Left lung (tissue), 10 donors: ENCODE measurements around the gene ZMPSTE24. TPM values are rescaled to one million over a fixed set of nuclear protein-coding genes. Genes with fewer than 3 reads are reported as not detected.

Experiments
- ATAC-seq: fragments of 200-7000 bp; cut with Tn5 transposase; one replicate; pipeline ENCODE4 v1.9.1; 2020; ENCODE audit warnings: moderate library complexity
- DNase-seq, 4 donors: peaks; one replicate each; pipeline ENCODE4 v3.0.0-alpha.2; 2013 to 2020
- H3K27ac ChIP-seq, 2 donors: fragments of 200-600 bp; sonication (generic) in 1 of 2; one replicate each; pipeline versions ENCODE4 v1.5.0 to v1.8.0; 2020 to 2021
- H3K27me3 ChIP-seq, 2 donors: fragments of 200-600 bp; sonication (generic) in 1 of 2; one replicate each; pipeline versions ENCODE4 v1.5.0 to v1.8.0; 2020 to 2021
- H3K36me3 ChIP-seq, 2 donors: fragments of 200-600 bp; sonication (generic) in 1 of 2; one replicate each; pipeline versions ENCODE4 v1.5.0 to v1.8.0; 2020 to 2021
- H3K4me1 ChIP-seq, 2 donors: fragments of 200-600 bp; one replicate each; pipeline ENCODE4 v1.8.0; 2021
- H3K4me3 ChIP-seq, 2 donors: fragments of 200-600 bp; sonication (generic) in 1 of 2; one replicate each; pipeline versions ENCODE4 v1.5.0 to v1.8.0; 2020 to 2021; ENCODE audit warnings: mild to moderate bottlenecking in 1 of 2
- H3K9me3 ChIP-seq, 2 donors: fragments of 200-600 bp; sonication (generic) in 1 of 2; one replicate each; pipeline versions ENCODE4 v1.5.0 to v1.8.0; 2020 to 2021
- intact Hi-C, 2 donors: fragments of 100-400 bp; cut with DNase I; formaldehyde crosslinking; loops; one replicate each; pipeline versions ENCODE4 v1.11.2 to v1.14.2; 2022
- polyA plus RNA-seq, 6 donors: library from polyadenylated mRNA; unstranded; fragments of 120-200 nt; gene quantifications; one replicate each; pipeline ENCODE4 v1.2.1, GENCODE V29; 2013; ENCODE audit not compliant: insufficient read length in 6 of 6
- total RNA-seq, 2 donors: library from RNA; stranded (reverse); fragmentation: NEBNext Ultra II Directional; extraction: Animal tissue kit (Norgen Biotek cat#: 25700); gene quantifications; one replicate each; pipeline ENCODE4 v1.2.1, GENCODE V29; 2021
- TF ChIP-seq, protein P1 (sequence below), 2 donors: fragments of 200-600 bp; sonication (generic) in 1 of 2; IDR thresholded peaks; one replicate each; pipeline versions ENCODE4 v1.5.0 to v1.8.0; 2021; ENCODE audit warnings: antibody characterized with exemption in 2 of 2
- donor health status: DM: no; HTN: yes; CAD: no.
- donor health status: DM: no; HTN: no; CAD: no.

Gene ZMPSTE24
- total and polyA plus RNA-seq, 8 donors, result 38.7 to 57.2 (median 46.1) TPM

DNA sequence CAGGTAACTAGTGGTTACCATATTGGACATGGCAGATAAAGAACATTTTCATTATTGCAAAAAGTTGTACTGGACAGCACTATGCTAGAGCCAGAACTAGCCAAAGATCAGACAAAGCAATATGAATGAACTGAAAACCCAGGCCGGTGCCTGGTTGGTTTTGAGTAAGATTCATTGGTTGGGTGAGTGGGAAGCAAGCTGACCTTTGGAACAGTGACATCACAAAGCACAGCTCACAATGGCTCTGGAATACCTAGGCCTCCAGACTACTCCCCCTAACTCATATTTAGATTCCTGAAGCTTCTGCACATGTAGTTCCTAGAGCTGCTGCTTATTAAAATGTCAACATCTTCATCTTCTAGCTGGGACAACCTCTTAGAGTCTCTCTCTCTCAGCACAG lies 10.4 kb upstream of the ZMPSTE24 start, which contains the start of gene TMCO2:
TMCO2 (plus strand) TSS at position 283 of the 400 bp plus-strand sequence; CDS start at position 340, 57 bp downstream.
- no peaks in the 10 kb centered on the region for H3K9me3 ChIP-seq
- no peak within 1 kb of the TSS for H3K4me3 ChIP-seq
- H3K36me3 ChIP-seq, result no peaks in the 10 kb centered on the region
- ATAC-seq (no peak), DNase-seq (no peak)
- H3K27ac ChIP-seq, result no peak within 1 kb of the TSS
- TF ChIP-seq, protein P1, sequence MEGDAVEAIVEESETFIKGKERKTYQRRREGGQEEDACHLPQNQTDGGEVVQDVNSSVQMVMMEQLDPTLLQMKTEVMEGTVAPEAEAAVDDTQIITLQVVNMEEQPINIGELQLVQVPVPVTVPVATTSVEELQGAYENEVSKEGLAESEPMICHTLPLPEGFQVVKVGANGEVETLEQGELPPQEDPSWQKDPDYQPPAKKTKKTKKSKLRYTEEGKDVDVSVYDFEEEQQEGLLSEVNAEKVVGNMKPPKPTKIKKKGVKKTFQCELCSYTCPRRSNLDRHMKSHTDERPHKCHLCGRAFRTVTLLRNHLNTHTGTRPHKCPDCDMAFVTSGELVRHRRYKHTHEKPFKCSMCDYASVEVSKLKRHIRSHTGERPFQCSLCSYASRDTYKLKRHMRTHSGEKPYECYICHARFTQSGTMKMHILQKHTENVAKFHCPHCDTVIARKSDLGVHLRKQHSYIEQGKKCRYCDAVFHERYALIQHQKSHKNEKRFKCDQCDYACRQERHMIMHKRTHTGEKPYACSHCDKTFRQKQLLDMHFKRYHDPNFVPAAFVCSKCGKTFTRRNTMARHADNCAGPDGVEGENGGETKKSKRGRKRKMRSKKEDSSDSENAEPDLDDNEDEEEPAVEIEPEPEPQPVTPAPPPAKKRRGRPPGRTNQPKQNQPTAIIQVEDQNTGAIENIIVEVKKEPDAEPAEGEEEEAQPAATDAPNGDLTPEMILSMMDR (IDR thresholded peaks at IDR 0.05), result no peak
- intact Hi-C loops, result no loop called here
- H3K27me3 ChIP-seq, result no peaks in the 10 kb centered on the region
- H3K4me1 ChIP-seq, result no peaks in the 10 kb centered on the region

DNA sequence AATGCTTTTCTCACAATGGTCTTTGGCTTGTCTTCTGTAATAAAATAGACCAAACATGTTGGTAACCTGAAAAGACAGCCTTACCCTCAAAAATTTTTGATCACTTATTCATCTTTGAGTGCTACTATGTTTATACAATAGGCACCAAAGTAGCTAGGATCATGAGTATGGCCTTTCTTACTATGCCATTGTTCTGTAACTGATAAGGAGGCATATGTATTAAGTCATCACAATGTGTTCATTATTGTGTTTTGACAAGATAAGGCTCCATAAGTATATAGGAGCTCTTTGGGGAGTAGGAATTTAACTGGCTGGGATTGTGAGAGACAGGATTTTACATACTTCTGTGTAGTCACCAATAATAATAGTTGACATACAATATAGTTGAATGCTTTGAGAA lies 9.6 kb upstream of the ZMPSTE24 start:
- DNase-seq (no peak), ATAC-seq (no peak)
- Histone ChIP-seq H3K9me3 (no peaks in the 10 kb centered on the region), H3K27me3 (no peaks in the 10 kb centered on the region), H3K4me1 (no peaks in the 10 kb centered on the region), H3K36me3 (no peaks in the 10 kb centered on the region), H3K27ac (no peak overlapping the region), H3K4me3 (no peak overlapping the region)
- TF ChIP-seq, protein P1 (IDR thresholded peaks at IDR 0.05), result no peak
- intact Hi-C loops, result no loop called here

DNA sequence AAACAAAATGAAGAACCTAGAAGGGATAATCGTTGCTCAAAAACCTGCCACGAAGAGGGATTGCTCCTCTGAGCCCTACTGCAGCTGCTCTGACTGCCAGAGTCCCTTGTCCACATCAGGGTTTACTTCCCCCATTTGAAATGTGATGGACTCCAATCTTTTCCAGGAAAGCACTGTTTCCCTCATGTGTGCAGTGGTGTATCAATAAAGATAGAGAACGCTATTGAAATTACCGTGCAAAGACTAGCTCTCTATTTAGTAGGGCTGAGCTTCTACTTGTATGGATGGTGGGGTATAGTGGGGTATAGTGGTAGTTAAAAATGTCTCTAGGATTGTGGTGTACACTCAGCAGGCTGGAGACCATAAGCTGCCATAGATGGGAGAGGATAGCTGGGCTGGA lies 6.6 kb upstream of the ZMPSTE24 start:
- no peaks in the 10 kb centered on the region for H3K36me3 ChIP-seq
- intact Hi-C loops, result no loop called here
- no peak for DNase-seq
- no peak overlapping the region for H3K27ac ChIP-seq
- H3K27me3 ChIP-seq, result no peaks in the 10 kb centered on the region
- TF ChIP-seq, protein P1 (IDR thresholded peaks at IDR 0.05), result no peak
- peaks cover 0 to 12% of the 10 kb centered on the region in 2 donors for H3K4me1 ChIP-seq
- H3K4me3 ChIP-seq, result no peak overlapping the region
- no peak for ATAC-seq
- no peaks in the 10 kb centered on the region for H3K9me3 ChIP-seq

GRCh38 chr1:40252601-40253000 lies 5.4 kb upstream of the ZMPSTE24 start:
- Histone ChIP-seq H3K9me3 (no peaks in the 10 kb centered on the region), H3K36me3 (no peaks in the 10 kb centered on the region), H3K27me3 (no peaks in the 10 kb centered on the region), H3K4me1 (peaks cover 0 to 18% of the 10 kb centered on the region in 2 donors), H3K4me3 (no peak overlapping the region), H3K27ac (no peak overlapping the region)
- intact Hi-C loops, result no loop called here
- TF ChIP-seq, protein P1 (IDR thresholded peaks at IDR 0.05), result no peak
- DNase-seq, result no peak
- no peak for ATAC-seq

DNA sequence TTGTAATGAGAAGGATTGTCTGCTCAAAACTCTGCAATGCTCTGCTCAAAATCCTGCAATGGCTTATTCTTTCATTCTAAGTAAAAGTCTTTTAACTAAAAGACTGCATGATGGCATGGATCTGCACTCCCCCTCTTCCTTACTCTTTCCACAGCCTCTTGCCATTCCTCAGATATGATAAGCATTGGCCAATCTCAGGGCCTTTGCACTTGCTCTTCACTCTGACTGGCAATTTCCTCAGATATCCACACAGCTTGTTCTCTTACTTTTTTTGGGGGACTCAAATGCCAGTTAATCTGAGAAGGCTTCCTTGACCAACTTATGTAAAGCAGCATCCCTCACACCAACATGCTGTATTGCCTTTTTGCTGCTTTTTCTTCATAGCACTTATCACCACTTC lies 2.8 kb upstream of the ZMPSTE24 start:
- Histone ChIP-seq H3K4me1 (peaks cover 8 to 36% of the 10 kb centered on the region in 2 donors), H3K9me3 (no peaks in the 10 kb centered on the region), H3K27ac (no peak overlapping the region), H3K27me3 (no peaks in the 10 kb centered on the region), H3K4me3 (no peak overlapping the region), H3K36me3 (peaks cover 0 to 1% of the 10 kb centered on the region in 2 donors)
- TF ChIP-seq, protein P1 (IDR thresholded peaks at IDR 0.05), result no peak
- DNase-seq (no peak), ATAC-seq (no peak)
- intact Hi-C loops, result no loop called here
